SK-N-SH (cell line): ENCODE results near the gene IGSF3. TPM values are rescaled to one million over a fixed set of nuclear protein-coding genes. Genes with fewer than 3 reads are reported as not detected.

Experiments
- CTCF ChIA-PET: fragments of 300-600, 350-600 bp; formaldehyde crosslinking; extraction: SDS; loops from one replicate; lab custom pipeline; 2021; lab: Yijun Ruan, JAX
- POLR2A ChIA-PET: fragments of 350-600 bp; sonication (Branson Sonifier 250); formaldehyde crosslinking; extraction: SDS; loops from one replicate; lab custom pipeline; 2020; ENCODE audit warnings: antibody characterized with exemption, inconsistent platforms; lab: Yijun Ruan, JAX
- DNase-seq: peaks from one replicate; pipeline ENCODE4 v3.0.0; 2012
- H2AFZ ChIP-seq: fragments of 200-600 bp; sonication (generic); 2 replicates; pipeline ENCODE4 v1.8.1; 2016; ENCODE audit warnings: antibody characterized with exemption, mild to moderate bottlenecking, low read depth
- H3F3A ChIP-seq: fragments of 200-600 bp; sonication (generic); replicated peaks from 2 replicates; pipeline ENCODE3; 2016; ENCODE audit warnings: antibody characterized with exemption, mild to moderate bottlenecking; ENCODE audit not compliant: insufficient read depth
- H3K27ac ChIP-seq, 2 experiments: fragments of 200-500 bp in 1 of 2; fragments of 200-600 bp in 1 of 2; sonication (Bioruptor generic) in 1 of 2; sonication (generic), shearing (Covaris generic) in 1 of 2; 2 replicates each; pipeline versions ENCODE4 v1.5.1 to v1.6.1; 2014 to 2016; ENCODE audit warnings: low read depth in 2 of 2, inconsistent platforms in 1 of 2, low read length in 1 of 2, mild to moderate bottlenecking in 1 of 2, mixed read lengths in 1 of 2
- H3K27me3 ChIP-seq: fragments of 200-600 bp; sonication (generic), shearing (Covaris generic); 2 replicates; pipeline ENCODE4 v1.6.1; 2016; ENCODE audit warnings: mixed run types; ENCODE audit not compliant: insufficient read depth
- H3K36me3 ChIP-seq, 2 experiments: fragments of 200-500 bp in 1 of 2; fragments of 200-600 bp in 1 of 2; sonication (Bioruptor generic) in 1 of 2; sonication (generic) in 1 of 2; replicated peaks in 1 of 2; 2 replicates each; pipeline versions ENCODE3 to v1.5.1; 2014 to 2016; ENCODE audit warnings: low read length in 1 of 2, mild to moderate bottlenecking in 1 of 2; ENCODE audit not compliant: insufficient read depth in 2 of 2, control insufficient read depth in 1 of 2
- H3K4me1 ChIP-seq, 2 experiments: fragments of 200-500 bp in 1 of 2; fragments of 200-600 bp in 1 of 2; sonication (Bioruptor generic) in 1 of 2; sonication (generic), shearing (Covaris generic) in 1 of 2; 2 replicates each; pipeline versions ENCODE4 v1.5.1 to v1.6.1; 2014 to 2016; ENCODE audit warnings: low read depth in 1 of 2, low read length in 1 of 2, mixed run types in 1 of 2; ENCODE audit not compliant: insufficient read depth in 2 of 2, control insufficient read depth in 1 of 2
- H3K4me2 ChIP-seq: fragments of 200-600 bp; sonication (generic), shearing (Covaris generic); 2 replicates; pipeline ENCODE4 v1.6.1; 2017; ENCODE audit warnings: mixed run types
- H3K4me3 ChIP-seq, 2 experiments: fragments of 200-500 bp in 1 of 2; fragments of 200-600 bp in 1 of 2; sonication (Bioruptor generic) in 1 of 2; sonication (generic), shearing (Covaris generic) in 1 of 2; 2 replicates each; pipeline versions ENCODE4 v1.5.1 to v1.8.1; 2014 to 2016; ENCODE audit warnings: low read depth in 2 of 2, inconsistent platforms in 1 of 2, low read length in 1 of 2, mild to moderate bottlenecking in 1 of 2, mixed read lengths in 1 of 2, moderate library complexity in 1 of 2
- H3K79me2 ChIP-seq: fragments of 200-600 bp; sonication (generic); 2 replicates; pipeline ENCODE4 v1.8.1; 2017; ENCODE audit warnings: mild to moderate bottlenecking; ENCODE audit not compliant: insufficient read depth
- H3K9ac ChIP-seq: fragments of 200-600 bp; sonication (generic); 2 replicates; pipeline ENCODE4 v1.6.1; 2017; ENCODE audit warnings: mixed run types
- H3K9me2 ChIP-seq: fragments of 200-600 bp; sonication (generic); 2 replicates; pipeline ENCODE4 v1.6.1; 2017; ENCODE audit warnings: mixed run types
- H3K9me3 ChIP-seq: fragments of 200-600 bp; sonication (generic); 2 replicates; pipeline ENCODE4 v1.6.1; 2017; ENCODE audit warnings: mixed run types, mild to moderate bottlenecking, moderate library complexity
- H4K20me1 ChIP-seq: fragments of 200-600 bp; sonication (generic); 2 replicates; pipeline ENCODE4 v1.6.1; 2017; ENCODE audit warnings: mild to moderate bottlenecking, mixed run types; ENCODE audit not compliant: insufficient read depth
- CHD2 ChIP-seq: fragments of 150-350 bp; IDR thresholded peaks from 2 replicates; pipeline ENCODE4 v1.6.1; 2018; ENCODE audit warnings: low read length; ENCODE audit not compliant: partially characterized antibody
- EP300 ChIP-seq, 2 experiments: IDR thresholded peaks; 2 replicates each; pipeline versions ENCODE4 v1.4.0 to v1.6.1; 2012; ENCODE audit warnings: borderline replicate concordance in 1 of 2, low read depth in 1 of 2, low read length in 1 of 2
- EZH2phosphoT487 ChIP-seq: fragments of 200-600 bp; sonication (generic); IDR thresholded peaks from 2 replicates; pipeline ENCODE4 v1.6.1; 2017; ENCODE audit warnings: low read depth, mixed run types, mild to moderate bottlenecking, antibody characterized with exemption, moderate library complexity, borderline replicate concordance
- FOSL2 ChIP-seq: IDR thresholded peaks from 2 replicates; pipeline ENCODE4 v1.4.0; 2012; ENCODE audit warnings: low read depth, mild to moderate bottlenecking, moderate library complexity, borderline replicate concordance
- GABPA ChIP-seq: IDR thresholded peaks from 2 replicates; pipeline ENCODE4 v1.4.0; 2012; ENCODE audit warnings: low read depth, mild to moderate bottlenecking
- JUND ChIP-seq: IDR thresholded peaks from 2 replicates; pipeline ENCODE4 v1.4.0; 2012
- MXI1 ChIP-seq: IDR thresholded peaks from 2 replicates; pipeline ENCODE4 v1.6.1; 2012; ENCODE audit warnings: mild to moderate bottlenecking, low read depth, low read length, improper control_type of control experiment
- NRF1 ChIP-seq: IDR thresholded peaks from 2 replicates; pipeline ENCODE4 v1.6.1; 2012; ENCODE audit warnings: low read depth, mild to moderate bottlenecking, low read length
- RAD21 ChIP-seq: IDR thresholded peaks from 2 replicates; pipeline ENCODE4 v1.6.1; 2012; ENCODE audit warnings: mild to moderate bottlenecking, low read length
- RFX5 ChIP-seq: IDR thresholded peaks from 2 replicates; pipeline ENCODE4 v1.6.1; 2012; ENCODE audit warnings: mild to moderate bottlenecking, improper control_type of control experiment, low read length
- RXRA ChIP-seq: IDR thresholded peaks from 2 replicates; pipeline ENCODE4 v1.4.0; 2012; ENCODE audit warnings: low read depth, mild to moderate bottlenecking, borderline replicate concordance
- SIN3A ChIP-seq: IDR thresholded peaks from 2 replicates; pipeline ENCODE4 v1.6.1; 2012; ENCODE audit warnings: low read depth, mild to moderate bottlenecking, low read length, moderate library complexity, borderline replicate concordance
- SMC3 ChIP-seq: IDR thresholded peaks from 2 replicates; pipeline ENCODE4 v1.6.1; 2012; ENCODE audit warnings: low read depth, low read length, improper control_type of control experiment
- TAF1 ChIP-seq: IDR thresholded peaks from 2 replicates; pipeline ENCODE4 v1.6.1; 2012; ENCODE audit warnings: low read depth, mild to moderate bottlenecking, low read length, moderate library complexity, borderline replicate concordance
- TCF12 ChIP-seq: IDR thresholded peaks from 2 replicates; pipeline ENCODE4 v1.4.0; 2012
- TEAD4 ChIP-seq: IDR thresholded peaks from 2 replicates; pipeline ENCODE4 v1.4.0; 2012; ENCODE audit warnings: mild to moderate bottlenecking, borderline replicate concordance; ENCODE audit not compliant: insufficient read depth
- WGBS: methylation state at CpG from one replicate; pipeline ENCODE4 v1.1.6; 2017; ENCODE audit warnings: low lambda C conversion rate; 5-methylcytosine and 5-hydroxymethylcytosine counted together
- polyA plus RNA-seq, 3 experiments: library from polyadenylated mRNA; depleted of rRNA; stranded (reverse); fragments of >200 nt; gene quantifications; 2 replicates each; pipeline ENCODE4 v1.2.3, GENCODE V29; 2012
- TF ChIP-seq, protein P1 (sequence below): IDR thresholded peaks from 2 replicates; pipeline ENCODE4 v1.4.0; 2012; ENCODE audit warnings: low read depth, borderline replicate concordance
- TF ChIP-seq, protein P2 (sequence below): fragments of 200-600 bp; sonication (generic); IDR thresholded peaks from 2 replicates; pipeline ENCODE4 v1.6.1; 2017; ENCODE audit warnings: antibody characterized with exemption, mild to moderate bottlenecking, moderate library complexity
- TF ChIP-seq, protein P3 (sequence below): fragments of 150-350 bp; IDR thresholded peaks from 2 replicates; pipeline ENCODE4 v1.6.1; 2017; ENCODE audit warnings: antibody characterized with exemption, low read length, low read depth, borderline replicate concordance
- TF ChIP-seq, protein P4 (sequence below): IDR thresholded peaks from 2 replicates; pipeline ENCODE4 v1.4.0; 2012; ENCODE audit warnings: low read depth
- TF ChIP-seq, protein P5 (sequence below): IDR thresholded peaks from 2 replicates; pipeline ENCODE4; 2012

The IGSF3 gene
- polyA plus RNA-seq, 1 of the 3 experiments (the other 2 are of a cell fraction): 3.0 TPM

DNA sequence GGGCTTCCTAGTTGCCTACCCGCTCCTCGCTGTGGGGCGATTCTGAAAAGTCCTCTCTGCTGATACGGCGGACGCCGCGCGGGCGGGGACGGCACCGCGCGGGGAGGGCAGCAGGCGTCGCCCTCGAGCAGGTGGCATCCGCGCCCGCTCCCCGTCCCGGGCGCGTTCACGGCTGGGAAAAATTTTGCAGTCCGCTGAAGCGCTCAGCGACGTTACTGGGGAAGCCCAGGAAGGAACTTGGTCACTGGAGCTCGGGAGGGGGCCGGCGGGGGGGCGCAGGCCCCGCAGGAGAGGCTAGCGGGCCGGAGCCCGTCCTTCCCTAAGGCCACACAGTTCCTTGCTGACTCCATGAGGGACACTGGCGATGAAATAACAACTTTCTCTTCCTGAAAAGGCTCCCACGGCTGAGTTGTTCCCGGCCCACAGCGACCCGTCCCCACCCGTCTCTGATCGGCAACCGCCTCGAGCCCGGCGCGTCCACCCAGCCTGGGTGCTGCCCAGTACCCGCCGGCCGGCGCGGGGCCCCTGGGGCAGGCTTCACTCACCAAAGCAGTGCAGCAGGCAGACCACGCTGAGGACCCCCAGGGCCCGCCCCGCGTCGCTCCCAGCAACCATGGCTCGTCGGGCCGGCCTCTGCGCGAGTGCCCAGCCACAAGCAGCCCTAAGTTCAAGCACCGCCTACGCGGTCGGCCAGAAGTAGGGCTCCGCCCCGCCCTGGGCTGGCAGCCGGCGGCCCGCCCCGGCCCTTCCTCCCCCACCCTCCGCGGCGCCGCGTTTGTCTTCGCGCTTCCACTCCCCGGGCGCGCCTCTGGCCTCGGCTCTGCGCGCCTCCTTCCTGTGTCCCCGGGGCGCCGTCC lies 96.9 kb downstream of the IGSF3 start, which contains the start of gene CD58 (continued):
- TF ChIP-seq EP300 (IDR thresholded peaks at IDR 0.05; ENCODE audit: borderline replicate concordance in 1 of 2, low read depth in 1 of 2, low read length in 1 of 2) (no peak), MXI1 (peak; percentile 26; the same call in 1 of the 2 replicates), TAF1 (0 out of 2 replicates have a peak, but pooled peaks have one; percentile 24), SIN3A (peak; percentile 14; the same call in 1 of the 2 replicates), EZH2phosphoT487 (no peak), JUND (no peak), RFX5 (no peak)
- TF ChIP-seq, protein P1, sequence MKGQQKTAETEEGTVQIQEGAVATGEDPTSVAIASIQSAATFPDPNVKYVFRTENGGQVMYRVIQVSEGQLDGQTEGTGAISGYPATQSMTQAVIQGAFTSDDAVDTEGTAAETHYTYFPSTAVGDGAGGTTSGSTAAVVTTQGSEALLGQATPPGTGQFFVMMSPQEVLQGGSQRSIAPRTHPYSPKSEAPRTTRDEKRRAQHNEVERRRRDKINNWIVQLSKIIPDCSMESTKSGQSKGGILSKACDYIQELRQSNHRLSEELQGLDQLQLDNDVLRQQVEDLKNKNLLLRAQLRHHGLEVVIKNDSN: no peak
- TF ChIP-seq, protein P2, sequence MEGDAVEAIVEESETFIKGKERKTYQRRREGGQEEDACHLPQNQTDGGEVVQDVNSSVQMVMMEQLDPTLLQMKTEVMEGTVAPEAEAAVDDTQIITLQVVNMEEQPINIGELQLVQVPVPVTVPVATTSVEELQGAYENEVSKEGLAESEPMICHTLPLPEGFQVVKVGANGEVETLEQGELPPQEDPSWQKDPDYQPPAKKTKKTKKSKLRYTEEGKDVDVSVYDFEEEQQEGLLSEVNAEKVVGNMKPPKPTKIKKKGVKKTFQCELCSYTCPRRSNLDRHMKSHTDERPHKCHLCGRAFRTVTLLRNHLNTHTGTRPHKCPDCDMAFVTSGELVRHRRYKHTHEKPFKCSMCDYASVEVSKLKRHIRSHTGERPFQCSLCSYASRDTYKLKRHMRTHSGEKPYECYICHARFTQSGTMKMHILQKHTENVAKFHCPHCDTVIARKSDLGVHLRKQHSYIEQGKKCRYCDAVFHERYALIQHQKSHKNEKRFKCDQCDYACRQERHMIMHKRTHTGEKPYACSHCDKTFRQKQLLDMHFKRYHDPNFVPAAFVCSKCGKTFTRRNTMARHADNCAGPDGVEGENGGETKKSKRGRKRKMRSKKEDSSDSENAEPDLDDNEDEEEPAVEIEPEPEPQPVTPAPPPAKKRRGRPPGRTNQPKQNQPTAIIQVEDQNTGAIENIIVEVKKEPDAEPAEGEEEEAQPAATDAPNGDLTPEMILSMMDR: peak; percentile 64
- TF ChIP-seq, protein P3, sequence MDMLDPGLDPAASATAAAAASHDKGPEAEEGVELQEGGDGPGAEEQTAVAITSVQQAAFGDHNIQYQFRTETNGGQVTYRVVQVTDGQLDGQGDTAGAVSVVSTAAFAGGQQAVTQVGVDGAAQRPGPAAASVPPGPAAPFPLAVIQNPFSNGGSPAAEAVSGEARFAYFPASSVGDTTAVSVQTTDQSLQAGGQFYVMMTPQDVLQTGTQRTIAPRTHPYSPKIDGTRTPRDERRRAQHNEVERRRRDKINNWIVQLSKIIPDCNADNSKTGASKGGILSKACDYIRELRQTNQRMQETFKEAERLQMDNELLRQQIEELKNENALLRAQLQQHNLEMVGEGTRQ: no peak

DNA sequence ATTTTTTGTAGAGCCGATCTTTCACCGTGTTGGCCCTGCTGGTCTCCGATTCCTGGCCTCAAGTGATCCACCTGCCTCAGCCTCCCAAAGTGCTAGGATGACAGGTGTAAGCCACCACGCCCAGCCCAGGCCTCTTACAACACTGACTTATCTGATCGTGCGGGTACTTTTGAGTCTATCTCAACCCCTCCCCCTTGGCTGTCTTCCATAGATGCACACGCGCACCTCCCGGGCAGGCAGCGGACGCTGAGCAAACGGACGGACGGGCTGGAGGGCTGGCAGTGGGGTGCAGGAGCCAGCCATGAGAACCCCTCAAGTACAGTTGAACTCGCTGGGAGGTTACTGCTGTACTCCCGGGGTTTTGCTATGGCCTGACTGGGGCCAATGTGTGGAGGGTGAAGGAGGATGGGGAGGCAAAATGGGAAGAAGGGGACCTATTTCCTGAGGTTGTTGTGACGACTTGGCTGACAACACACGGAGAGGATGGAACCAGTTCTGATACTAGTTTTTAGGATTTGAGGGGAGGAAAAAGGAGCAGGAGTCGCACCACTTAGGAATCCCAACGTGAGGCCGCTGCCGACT lies 97.7 kb downstream of the IGSF3 start:
- CTCF ChIA-PET: interaction anchor here (0.6 to 2.4 kb wide), 17 partner anchors 10 to 943 kb away, joined by 3 to 11 read pairs (median 4); partner anchors contain the start of gene IGSF3
- DNase-seq: no peak
- TF ChIP-seq RXRA (no peak), TCF12 (no peak), FOSL2 (no peak), RAD21 (no peak), NRF1 (no peak), CHD2 (no peak), TEAD4 (no peak), SMC3 (no peak), GABPA (no peak)
- TF ChIP-seq, protein P1: no peak
- TF ChIP-seq, protein P4, sequence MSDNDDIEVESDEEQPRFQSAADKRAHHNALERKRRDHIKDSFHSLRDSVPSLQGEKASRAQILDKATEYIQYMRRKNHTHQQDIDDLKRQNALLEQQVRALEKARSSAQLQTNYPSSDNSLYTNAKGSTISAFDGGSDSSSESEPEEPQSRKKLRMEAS: no peak
- TF ChIP-seq, protein P5, sequence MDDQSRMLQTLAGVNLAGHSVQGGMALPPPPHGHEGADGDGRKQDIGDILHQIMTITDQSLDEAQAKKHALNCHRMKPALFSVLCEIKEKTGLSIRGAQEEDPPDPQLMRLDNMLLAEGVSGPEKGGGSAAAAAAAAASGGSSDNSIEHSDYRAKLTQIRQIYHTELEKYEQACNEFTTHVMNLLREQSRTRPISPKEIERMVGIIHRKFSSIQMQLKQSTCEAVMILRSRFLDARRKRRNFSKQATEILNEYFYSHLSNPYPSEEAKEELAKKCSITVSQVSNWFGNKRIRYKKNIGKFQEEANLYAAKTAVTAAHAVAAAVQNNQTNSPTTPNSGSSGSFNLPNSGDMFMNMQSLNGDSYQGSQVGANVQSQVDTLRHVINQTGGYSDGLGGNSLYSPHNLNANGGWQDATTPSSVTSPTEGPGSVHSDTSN: no peak
- TF ChIP-seq, protein P2: no peak

More for the DNA sequence above, 97.7 kb downstream of the IGSF3 start:
- POLR2A ChIA-PET: no interaction called here
- Histone ChIP-seq H3K27ac (peak overlapping the region; percentile 91 to 94; a peak in 3 of 4 replicates), H2AFZ (0 out of 2 replicates have a peak overlapping the region, but pooled peaks have one; percentile 54), H3K4me2 (peak overlapping the region; percentile 91), H3K36me3 (no peaks in the 10 kb centered on the region), H3K79me2 (peaks cover 38% of the 10 kb centered on the region), H4K20me1 (no peaks in the 10 kb centered on the region), H3K4me3 (peak overlapping the region; percentile 80 to 92), H3K4me1 (peaks cover 6 to 19% of the 10 kb centered on the region in 2 experiments; a peak in 2 of 4 replicates), H3K9me2 (no peaks in the 10 kb centered on the region), H3K27me3 (no peaks in the 10 kb centered on the region), H3K9ac (peak overlapping the region; percentile 95; the same call in 1 of the 2 replicates), H3F3A (peaks cover 8% of the 10 kb centered on the region), H3K9me3 (no peaks in the 10 kb centered on the region)
- WGBS: 51% methylated on average over 21 of the region's 22 CpGs
